Gastrocnemius medialis (tissue), 4 donors: ENCODE results near the gene DPYD.

Experiments used
- POLR2A ChIP-seq, 2 donors: fragments of 450-650 bp; IDR thresholded peaks; one replicate each; pipeline ENCODE4 v1.6.1; 2017; ENCODE audit warnings: antibody characterized with exemption in 2 of 2, mild to moderate bottlenecking in 2 of 2, moderate library complexity in 2 of 2
- TF ChIP-seq, protein P1 (sequence below), 5 experiments: fragments of 450-650 bp in 3 of 5; fragments of 200-600 bp in 2 of 5; sonication (generic) in 2 of 5; IDR thresholded peaks in 4 of 5; conservative IDR thresholded peaks in 1 of 5; 1 replicate in 4 of 5; 2 replicates in 1 of 5; pipeline ENCODE4 v1.5.1; 2016 to 2019; ENCODE audit warnings: antibody characterized with exemption in 5 of 5, mild to moderate bottlenecking in 3 of 5, moderate library complexity in 3 of 5

DNA sequence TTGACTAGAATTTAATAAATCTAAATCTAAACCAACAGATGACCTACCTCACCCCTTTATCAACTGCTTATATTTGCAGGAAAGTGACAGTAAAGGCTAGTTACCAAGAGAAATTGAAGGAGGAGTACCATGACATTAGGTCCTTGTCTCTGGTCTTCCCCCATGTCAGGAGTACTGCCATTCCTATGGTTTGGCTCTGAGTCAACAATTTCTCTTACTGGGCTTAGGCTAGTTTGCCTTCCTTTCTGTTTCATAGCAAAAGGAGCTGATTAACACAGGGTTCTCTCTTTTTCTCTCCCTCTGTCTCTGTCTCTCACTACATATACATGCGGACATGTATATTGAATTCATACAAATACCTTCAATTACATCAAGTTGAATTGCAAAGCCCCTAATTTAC, 579.9 kb downstream of the DPYD start:
- TF ChIP-seq, protein P1, sequence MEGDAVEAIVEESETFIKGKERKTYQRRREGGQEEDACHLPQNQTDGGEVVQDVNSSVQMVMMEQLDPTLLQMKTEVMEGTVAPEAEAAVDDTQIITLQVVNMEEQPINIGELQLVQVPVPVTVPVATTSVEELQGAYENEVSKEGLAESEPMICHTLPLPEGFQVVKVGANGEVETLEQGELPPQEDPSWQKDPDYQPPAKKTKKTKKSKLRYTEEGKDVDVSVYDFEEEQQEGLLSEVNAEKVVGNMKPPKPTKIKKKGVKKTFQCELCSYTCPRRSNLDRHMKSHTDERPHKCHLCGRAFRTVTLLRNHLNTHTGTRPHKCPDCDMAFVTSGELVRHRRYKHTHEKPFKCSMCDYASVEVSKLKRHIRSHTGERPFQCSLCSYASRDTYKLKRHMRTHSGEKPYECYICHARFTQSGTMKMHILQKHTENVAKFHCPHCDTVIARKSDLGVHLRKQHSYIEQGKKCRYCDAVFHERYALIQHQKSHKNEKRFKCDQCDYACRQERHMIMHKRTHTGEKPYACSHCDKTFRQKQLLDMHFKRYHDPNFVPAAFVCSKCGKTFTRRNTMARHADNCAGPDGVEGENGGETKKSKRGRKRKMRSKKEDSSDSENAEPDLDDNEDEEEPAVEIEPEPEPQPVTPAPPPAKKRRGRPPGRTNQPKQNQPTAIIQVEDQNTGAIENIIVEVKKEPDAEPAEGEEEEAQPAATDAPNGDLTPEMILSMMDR (IDR thresholded peaks at IDR 0.05 in 4 of 5, conservative IDR thresholded peaks at IDR 0.05 in 1 of 5): no peak
- no peak for TF ChIP-seq POLR2A (IDR thresholded peaks at IDR 0.05)
